HepG2 (cell line): ENCODE results near the gene HOXD9. TPM values are rescaled to one million over a fixed set of nuclear protein-coding genes. Genes with fewer than 3 reads are reported as not detected.

Experiments used
- ATF7-NPFF ChIP-seq: sonication (generic); formaldehyde crosslinking; IDR thresholded peaks from 2 replicates; pipeline ENCODE4 v1.8.1; 2023; ENCODE audit warnings: mild to moderate bottlenecking, low read depth, missing genetic modification reagents, moderate library complexity
- DZIP1 ChIP-seq: sonication (generic); formaldehyde crosslinking; IDR thresholded peaks from 2 replicates; pipeline ENCODE4 v1.5.0; 2020; ENCODE audit warnings: mild to moderate bottlenecking, missing genetic modification reagents
- GLMP ChIP-seq: sonication (generic); formaldehyde crosslinking; IDR thresholded peaks from 2 replicates; pipeline ENCODE4 v1.9.0; 2021; ENCODE audit warnings: missing genetic modification reagents, mild to moderate bottlenecking, borderline replicate concordance
- HIC2 ChIP-seq: sonication (generic); formaldehyde crosslinking; IDR thresholded peaks from 2 replicates; pipeline ENCODE4 v1.9.0; 2022; ENCODE audit warnings: low read depth, missing genetic modification reagents
- KDM2A ChIP-seq: sonication (generic); formaldehyde crosslinking; IDR thresholded peaks from 2 replicates; pipeline ENCODE4 v1.4.0; 2020; ENCODE audit warnings: low read depth, missing genetic modification reagents, borderline replicate concordance
- SP2 ChIP-seq: sonication (generic); formaldehyde crosslinking; IDR thresholded peaks from 2 replicates; pipeline ENCODE4 v1.5.1; 2020; ENCODE audit warnings: mild to moderate bottlenecking, missing genetic modification reagents
- ZFP36L2 ChIP-seq: sonication (generic); formaldehyde crosslinking; IDR thresholded peaks from 2 replicates; pipeline ENCODE4 v1.4.0; 2020; ENCODE audit warnings: missing genetic modification reagents
- ZFY ChIP-seq: sonication (generic); formaldehyde crosslinking; IDR thresholded peaks from 2 replicates; pipeline ENCODE4 v1.4.0; 2020; ENCODE audit warnings: missing genetic modification reagents
- ZNF350 ChIP-seq: sonication (generic); formaldehyde crosslinking; IDR thresholded peaks from 2 replicates; pipeline ENCODE4 v1.4.0; 2020; ENCODE audit warnings: mild to moderate bottlenecking, low read depth, missing genetic modification reagents, borderline replicate concordance
- ZNF607 ChIP-seq: sonication (generic); formaldehyde crosslinking; IDR thresholded peaks from 2 replicates; pipeline ENCODE4 v1.5.1; 2020; ENCODE audit warnings: missing genetic modification reagents, mild to moderate bottlenecking, borderline replicate concordance
- polyA plus RNA-seq, 8 experiments: library from polyadenylated mRNA; depleted of rRNA in 3 of 8; stranded (reverse) in 7 of 8; unstranded in 1 of 8; fragments of >200 nt; fragmentation: Illumina TruSeq in 4 of 8; extraction: Trizol in 4 of 8; gene quantifications; 2 replicates each; pipeline versions ENCODE4 v1.2.1 to v1.2.3, GENCODE V29; 2011 to 2016; ENCODE audit warnings: low read depth in 4 of 8, missing spikeins in 1 of 8, mixed read lengths in 1 of 8; ENCODE audit not compliant: insufficient read depth in 1 of 8
- total RNA-seq, 5 experiments: library from RNA; depleted of rRNA; stranded (reverse); fragments of >200 nt; fragmentation: Illumina TruSeq; extraction: Trizol; gene quantifications; 2 replicates each; pipeline ENCODE4 v1.2.3, GENCODE V29; 2016; ENCODE audit warnings: low read depth in 1 of 5

HOXD9 gene
- total and polyA plus RNA-seq, 2 of the 13 experiments (the other 11 are each of a cell fraction or from before 2014, with no cell fraction given): not detected

- TF ChIP-seq ZNF607 (CRISPR knock-in tag) (0 out of 2 replicates have a peak, but pooled peaks have one; percentile 31), KDM2A (CRISPR knock-in tag) (peak; percentile 33; the same call in 1 of the 2 replicates), SP2 (CRISPR knock-in tag) (0 out of 2 replicates have a peak, but pooled peaks have one; percentile 23), GLMP (CRISPR knock-in tag) (no peak), HIC2 (CRISPR knock-in tag) (0 out of 2 replicates have a peak, but pooled peaks have one; percentile 20), ZFP36L2 (CRISPR knock-in tag) (no peak), ZNF350 (CRISPR knock-in tag) (no peak), ATF7-NPFF (CRISPR knock-in tag) (peak; percentile 26; the same call in 1 of the 2 replicates), ZFY (CRISPR knock-in tag) (peak; percentile 45; the same call in 1 of the 2 replicates), DZIP1 (0 out of 2 replicates have a peak, but pooled peaks have one; percentile 74)
These were observed 37.2 kb downstream of the HOXD9 start (continued) for GRCh38 chr2:176159663-176160250.
